CD14-positive monocyte (primary cell): Measurements from ENCODE around the gene ABHD10. TPM values are rescaled to one million over a fixed set of nuclear protein-coding genes. Genes with fewer than 3 reads are reported as not detected.

Experiments used
- DNase-seq, 3 donors: peaks; one replicate each; pipeline ENCODE4 v3.0.0-alpha.2; 2011 to 2022
- H2AFZ ChIP-seq: 2 replicates; pipeline ENCODE4 v1.6.0; 2012; ENCODE audit warnings: mild to moderate bottlenecking, low read depth, low read length, inconsistent platforms; ENCODE audit not compliant: insufficient read depth, poor library complexity, severe bottlenecking
- H3K27ac ChIP-seq, 2 donors: 1 replicate in 1 of 2; 2 replicates in 1 of 2; pipeline ENCODE4 v1.5.1; 2012 to 2013; ENCODE audit warnings: low read length in 2 of 2, control low read depth in 1 of 2, inconsistent platforms in 1 of 2, low read depth in 1 of 2, mild to moderate bottlenecking in 1 of 2
- H3K27me3 ChIP-seq, 2 donors: one replicate each; pipeline versions ENCODE4 v1.6.0 to v1.6.1; 2011 to 2013; ENCODE audit warnings: low read length in 2 of 2; ENCODE audit not compliant: control insufficient read depth in 2 of 2, insufficient read depth in 2 of 2
- H3K36me3 ChIP-seq, 2 donors: replicated peaks in 1 of 2; 1 replicate in 1 of 2; 2 replicates in 1 of 2; pipeline versions ENCODE4 v1.5.1 to v1.6.1; 2012 to 2013; ENCODE audit warnings: low read length in 2 of 2, control low read depth in 1 of 2, inconsistent platforms in 1 of 2, mild to moderate bottlenecking in 1 of 2; ENCODE audit not compliant: insufficient read depth in 2 of 2, control insufficient read depth in 1 of 2
- H3K4me1 ChIP-seq, 2 donors: 1 replicate in 1 of 2; 2 replicates in 1 of 2; pipeline versions ENCODE4 v1.5.1 to v1.6.1; 2012 to 2013; ENCODE audit warnings: low read length in 2 of 2, control low read depth in 1 of 2, inconsistent platforms in 1 of 2, mild to moderate bottlenecking in 1 of 2, moderate library complexity in 1 of 2; ENCODE audit not compliant: insufficient read depth in 2 of 2, control insufficient read depth in 1 of 2
- H3K4me2 ChIP-seq: replicated peaks from 2 replicates; pipeline ENCODE3; 2012; ENCODE audit warnings: low read length, moderate library complexity, mild to moderate bottlenecking; ENCODE audit not compliant: poor library complexity, severe bottlenecking; ENCODE audit errors: extremely low read depth
- H3K4me3 ChIP-seq, 3 experiments: fragments of 200-600 bp in 1 of 3; sonication (generic) in 1 of 3; replicated peaks in 1 of 3; 1 replicate in 2 of 3; 2 replicates in 1 of 3; pipeline ENCODE4 v1.5.1; 2011 to 2013; ENCODE audit warnings: low read length in 3 of 3, mild to moderate bottlenecking in 3 of 3, control low read depth in 2 of 3, low read depth in 2 of 3, inconsistent platforms in 1 of 3, moderate library complexity in 1 of 3
- H3K79me2 ChIP-seq: 2 replicates; pipeline ENCODE4 v1.6.0; 2012; ENCODE audit warnings: mild to moderate bottlenecking, control low read depth, inconsistent platforms, low read length, moderate library complexity; ENCODE audit not compliant: insufficient read depth
- H3K9ac ChIP-seq: 2 replicates; pipeline ENCODE4 v1.6.0; 2017; ENCODE audit warnings: low read length, mild to moderate bottlenecking; ENCODE audit not compliant: insufficient read depth, poor library complexity, severe bottlenecking
- H3K9me3 ChIP-seq, 2 donors: replicated peaks in 1 of 2; 1 replicate in 1 of 2; 2 replicates in 1 of 2; pipeline versions ENCODE4 v1.5.1 to v1.6.1; 2012 to 2013; ENCODE audit warnings: low read length in 2 of 2, control low read depth in 1 of 2; ENCODE audit not compliant: control insufficient read depth in 1 of 2, insufficient read depth in 1 of 2
- H4K20me1 ChIP-seq: 2 replicates; pipeline ENCODE4 v1.6.0; 2012; ENCODE audit warnings: mild to moderate bottlenecking, low read length, control low read depth, moderate library complexity; ENCODE audit not compliant: insufficient read depth
- H3K27ac Mint-ChIP-seq, 7 donors: one replicate each; pipeline ENCODE4 v1.8.0; 2020; ENCODE audit warnings: mild to moderate bottlenecking in 7 of 7, mixed read lengths in 7 of 7, moderate library complexity in 6 of 7, inconsistent platforms in 2 of 7
- H3K27me3 Mint-ChIP-seq, 3 donors: one replicate each; pipeline ENCODE4 v1.8.0; 2021 to 2022; ENCODE audit warnings: low read depth in 3 of 3, mild to moderate bottlenecking in 3 of 3, mixed read lengths in 3 of 3, moderate library complexity in 3 of 3, inconsistent platforms in 1 of 3
- H3K36me3 Mint-ChIP-seq, 2 donors: one replicate each; pipeline ENCODE4 v1.8.0; 2020; ENCODE audit warnings: mixed read lengths in 2 of 2, inconsistent platforms in 1 of 2, mild to moderate bottlenecking in 1 of 2
- H3K4me1 Mint-ChIP-seq: one replicate; pipeline ENCODE4 v1.8.0; 2020; ENCODE audit warnings: mild to moderate bottlenecking, mixed read lengths
- H3K4me3 Mint-ChIP-seq, 2 donors: one replicate each; pipeline ENCODE4 v1.8.0; 2020; ENCODE audit warnings: mild to moderate bottlenecking in 2 of 2, mixed read lengths in 2 of 2, moderate library complexity in 1 of 2
- H3K9me3 Mint-ChIP-seq, 7 donors: one replicate each; pipeline ENCODE4 v1.8.0; 2020 to 2022; ENCODE audit warnings: mixed read lengths in 7 of 7, mild to moderate bottlenecking in 6 of 7, moderate library complexity in 6 of 7, inconsistent platforms in 2 of 7
- CTCF ChIP-seq: fragments of 200-600 bp; IDR thresholded peaks from one replicate; pipeline ENCODE4 v1.8.0; 2022; ENCODE audit warnings: antibody characterized with exemption, mild to moderate bottlenecking
- WGBS: methylation state at CpG from one replicate; pipeline ENCODE4 v1.1.5; 2013; ENCODE audit warnings: missing lambda C conversion rate; ENCODE audit not compliant: insufficient coverage; 5-methylcytosine and 5-hydroxymethylcytosine counted together
- intact Hi-C, 2 donors: fragments of 100-400 bp; cut with micrococcal nuclease; formaldehyde crosslinking; loops; one replicate each; pipeline versions ENCODE4 v1.15.0 to v1.15.1; 2023
- polyA plus RNA-seq, 3 donors: library from polyadenylated mRNA; depleted of rRNA in 1 of 3; unstranded in 2 of 3; stranded (reverse) in 1 of 3; fragments of 300-500 nt in 2 of 3; fragments of >200 nt in 1 of 3; fragmentation: Illumina TruSeq in 2 of 3; gene quantifications; 1 replicate in 2 of 3; 2 replicates in 1 of 3; pipeline ENCODE4 v1.2.3, GENCODE V29; 2012 to 2021

ABHD10 gene
- polyA plus RNA-seq, 3 donors: 15.2 to 22.3 (median 17.0) TPM

- WGBS: no CpG with 5 or more reads among the region's 1 CpG
- TF ChIP-seq CTCF: no peak
- no peaks in the 10 kb centered on the region for H4K20me1 ChIP-seq
- no peak overlapping the region for H3K9ac ChIP-seq
- no peak overlapping the region for H3K4me3 ChIP-seq
- intact Hi-C loops: no loop called here
- DNase-seq: no peak
- no peak overlapping the region for H2AFZ ChIP-seq
- no peaks in the 10 kb centered on the region for H3K9me3 ChIP-seq
- no peaks in the 10 kb centered on the region for H3K4me1 ChIP-seq
- Mint-ChIP-seq H3K4me1 (no peaks in the 10 kb centered on the region), H3K27me3 (no peaks in the 10 kb centered on the region), H3K4me3 (no peak overlapping the region), H3K9me3 (peaks cover 0 to 5% (median 0%) of the 10 kb centered on the region in 7 donors), H3K36me3 (no peaks in the 10 kb centered on the region), H3K27ac (no peak overlapping the region)
- no peaks in the 10 kb centered on the region for H3K27me3 ChIP-seq
- H3K27ac ChIP-seq: no peak overlapping the region
- no peak overlapping the region for H3K4me2 ChIP-seq
- no peaks in the 10 kb centered on the region for H3K79me2 ChIP-seq
- no peaks in the 10 kb centered on the region for H3K36me3 ChIP-seq
These were observed 41.9 kb upstream of the ABHD10 start for GRCh38 chr3:111936967-111937366.

GRCh38 chr3:111937871-111938270 is 41.0 kb upstream of the ABHD10 start:
- Histone ChIP-seq H2AFZ (no peak overlapping the region), H3K4me3 (no peak overlapping the region), H3K27ac (no peak overlapping the region), H3K79me2 (no peaks in the 10 kb centered on the region), H3K4me1 (no peaks in the 10 kb centered on the region), H3K36me3 (no peaks in the 10 kb centered on the region), H3K27me3 (no peaks in the 10 kb centered on the region), H3K9ac (no peak overlapping the region), H4K20me1 (no peaks in the 10 kb centered on the region), H3K9me3 (no peaks in the 10 kb centered on the region), H3K4me2 (no peak overlapping the region)
- no peak for DNase-seq
- intact Hi-C loops: no loop called here
- no peak overlapping the region for H3K4me3 Mint-ChIP-seq
- H3K4me1 Mint-ChIP-seq: no peaks in the 10 kb centered on the region
- H3K9me3 Mint-ChIP-seq: peaks cover 0 to 5% (median 0%) of the 10 kb centered on the region in 7 donors
- no peak overlapping the region for H3K27ac Mint-ChIP-seq
- TF ChIP-seq CTCF: no peak
- H3K27me3 Mint-ChIP-seq: no peaks in the 10 kb centered on the region
- no peaks in the 10 kb centered on the region for H3K36me3 Mint-ChIP-seq
